ENCODE data around the gene ATXN1.

The ATXN1 gene

DNA sequence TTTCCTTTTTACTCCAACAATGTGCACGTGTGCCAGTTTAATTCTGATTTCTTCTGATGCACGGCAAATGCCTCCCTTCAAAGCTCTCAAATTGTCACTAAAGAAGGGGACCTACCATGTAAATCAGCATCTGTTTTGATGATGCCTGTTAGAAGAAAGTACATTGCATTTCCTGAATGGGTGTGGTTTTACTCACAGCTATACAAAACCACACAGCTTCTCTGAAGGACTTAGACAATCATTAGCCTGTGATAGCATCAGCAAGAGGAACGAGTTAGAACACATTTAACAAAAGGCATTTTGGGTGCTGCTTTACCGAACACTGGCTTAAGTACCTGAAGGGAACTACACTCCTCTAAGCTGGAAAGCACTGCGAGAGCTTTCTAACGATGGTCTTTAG lies 109.4 kb downstream of the ATXN1 start:
- POLR2A ChIA-PET: no interaction called here
- DNase-seq (ENCODE audit: extremely low spot score): peak; percentile 64
- CTCF ChIA-PET: interaction anchor here (0.6 to 1.6 kb wide), 5 partner anchors 11 to 139 kb away, joined by 3 to 5 read pairs (median 3); partner anchors contain the start of gene ATXN1
- TF ChIP-seq CTCF (IDR thresholded peaks at IDR 0.05; ENCODE audit: control extremely low read depth, extremely low read depth, low read depth, missing control alignments): no peak

GRCh38 chr6:16649890-16650289 lies 111.4 kb downstream of the ATXN1 start:
- no peak for DNase-seq (ENCODE audit: extremely low spot score)
- POLR2A ChIA-PET: no interaction called here
- CTCF ChIA-PET: interaction anchor here (1.1 kb wide), 1 partner anchor 9 kb away, joined by 4 read pairs; no protein-coding TSS in a partner anchor
- TF ChIP-seq CTCF (IDR thresholded peaks at IDR 0.05; ENCODE audit: control extremely low read depth, extremely low read depth, low read depth, missing control alignments): no peak

- no peak for DNase-seq (ENCODE audit: extremely low spot score)
- POLR2A ChIA-PET: no interaction called here
Measured at GRCh38 chr6:16649241-16649640, 112.0 kb downstream of the ATXN1 start.

GRCh38 chr6:16648003-16648402 lies 113.3 kb downstream of the ATXN1 start:
- ChIA-PET POLR2A (no interaction called here), CTCF (no interaction called here)
- TF ChIP-seq CTCF (IDR thresholded peaks at IDR 0.05; ENCODE audit: control extremely low read depth, extremely low read depth, low read depth, missing control alignments): no peak
- DNase-seq (ENCODE audit: extremely low spot score): no peak

More at GRCh38 chr6:16649241-16649640, 112.0 kb downstream of the ATXN1 start:
- CTCF ChIA-PET: interaction anchor here (1.1 kb wide), 1 partner anchor 9 kb away, joined by 4 read pairs; no protein-coding TSS in a partner anchor
- no peak for TF ChIP-seq CTCF (IDR thresholded peaks at IDR 0.05; ENCODE audit: control extremely low read depth, extremely low read depth, low read depth, missing control alignments)

DNA sequence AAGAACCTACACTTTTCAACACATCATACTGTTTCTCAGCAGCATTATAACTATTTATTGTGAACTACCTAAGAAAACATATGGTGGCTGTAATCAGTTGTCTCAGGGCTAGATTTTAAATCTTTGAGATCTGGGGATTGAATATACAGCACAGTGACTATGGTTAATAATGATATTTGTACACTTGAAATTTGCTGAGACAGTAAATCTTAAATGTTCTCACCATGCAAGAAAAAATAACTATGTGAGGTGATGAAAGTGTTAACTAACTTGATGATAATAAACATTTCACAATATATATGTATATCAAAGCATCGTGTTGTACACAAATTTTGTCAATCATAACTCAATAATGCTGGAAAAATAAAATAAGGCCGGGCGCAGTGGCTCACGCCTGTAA lies 113.8 kb downstream of the ATXN1 start:
- DNase-seq (ENCODE audit: extremely low spot score): no peak
- ChIA-PET CTCF (no interaction called here), POLR2A (no interaction called here)
- no peak for TF ChIP-seq CTCF (IDR thresholded peaks at IDR 0.05; ENCODE audit: control extremely low read depth, extremely low read depth, low read depth, missing control alignments)

GRCh38 chr6:16644540-16645250 lies 116.6 kb downstream of the ATXN1 start:
- CTCF ChIA-PET: interaction anchor here (1.1 to 1.3 kb wide), 2 partner anchors 10 to 16 kb away, joined by 3 to 4 read pairs; no protein-coding TSS in a partner anchor

More at GRCh38 chr6:16644540-16645250, 116.6 kb downstream of the ATXN1 start:
- TF ChIP-seq CTCF (IDR thresholded peaks at IDR 0.05; ENCODE audit: control extremely low read depth, extremely low read depth, low read depth, missing control alignments): no peak
- POLR2A ChIA-PET: no interaction called here
- no peak for DNase-seq (ENCODE audit: extremely low spot score)

Data from GM10248 (cell line).